ENCODE measurements around the gene SYNE2.

Gene SYNE2

DNA sequence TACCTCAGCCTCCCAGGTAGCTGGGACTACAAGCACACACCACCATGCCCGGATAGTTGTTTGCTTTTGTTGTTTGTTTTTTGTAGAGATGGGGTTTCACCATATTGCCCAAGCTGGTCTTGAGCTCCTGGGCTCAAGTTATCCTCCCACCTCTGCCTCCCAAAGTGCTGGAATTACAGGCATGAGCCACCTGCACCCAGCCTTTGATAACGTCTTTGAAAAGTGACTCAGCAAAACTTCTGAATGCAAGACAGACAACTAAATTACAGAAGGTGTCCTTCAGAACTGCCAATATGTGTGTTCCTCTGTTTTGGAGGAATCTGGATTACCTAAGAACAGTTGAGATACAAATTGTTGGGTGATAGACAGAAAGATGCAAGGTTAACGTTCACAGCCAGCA, 341.6 kb downstream of the SYNE2 start:
- TF ChIP-seq, protein P1, sequence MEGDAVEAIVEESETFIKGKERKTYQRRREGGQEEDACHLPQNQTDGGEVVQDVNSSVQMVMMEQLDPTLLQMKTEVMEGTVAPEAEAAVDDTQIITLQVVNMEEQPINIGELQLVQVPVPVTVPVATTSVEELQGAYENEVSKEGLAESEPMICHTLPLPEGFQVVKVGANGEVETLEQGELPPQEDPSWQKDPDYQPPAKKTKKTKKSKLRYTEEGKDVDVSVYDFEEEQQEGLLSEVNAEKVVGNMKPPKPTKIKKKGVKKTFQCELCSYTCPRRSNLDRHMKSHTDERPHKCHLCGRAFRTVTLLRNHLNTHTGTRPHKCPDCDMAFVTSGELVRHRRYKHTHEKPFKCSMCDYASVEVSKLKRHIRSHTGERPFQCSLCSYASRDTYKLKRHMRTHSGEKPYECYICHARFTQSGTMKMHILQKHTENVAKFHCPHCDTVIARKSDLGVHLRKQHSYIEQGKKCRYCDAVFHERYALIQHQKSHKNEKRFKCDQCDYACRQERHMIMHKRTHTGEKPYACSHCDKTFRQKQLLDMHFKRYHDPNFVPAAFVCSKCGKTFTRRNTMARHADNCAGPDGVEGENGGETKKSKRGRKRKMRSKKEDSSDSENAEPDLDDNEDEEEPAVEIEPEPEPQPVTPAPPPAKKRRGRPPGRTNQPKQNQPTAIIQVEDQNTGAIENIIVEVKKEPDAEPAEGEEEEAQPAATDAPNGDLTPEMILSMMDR (IDR thresholded peaks at IDR 0.05; ENCODE audit: extremely low read depth, insufficient read depth, missing control alignments): no peak
- DNase-seq (ENCODE audit: low spot score): no peak
- in situ Hi-C loops (cut with MboI; ENCODE audit: low pct_unique_long_range_greater_than_20kb, low sequenced_read_pairs, unreplicated experiment): no loop called here

DNA sequence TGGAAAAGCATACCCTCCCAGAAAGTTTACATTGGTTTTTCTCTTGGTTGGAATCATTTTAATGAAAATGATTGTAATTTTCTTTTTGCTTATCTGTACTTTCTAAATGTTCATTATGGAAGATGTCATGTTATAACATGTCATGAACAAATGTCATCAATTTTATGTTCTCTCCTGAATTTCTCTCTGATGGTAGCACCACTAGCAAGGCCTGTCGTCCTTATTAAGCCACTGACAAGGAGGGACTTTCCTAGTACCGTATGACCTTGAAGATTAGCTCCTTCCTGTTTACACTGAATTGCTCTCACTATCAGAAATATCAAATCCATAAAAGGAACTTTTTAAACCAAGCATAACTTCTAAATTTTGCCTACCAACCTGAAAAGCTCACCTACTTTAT, 342.4 kb downstream of the SYNE2 start:
- TF ChIP-seq, protein P1 (IDR thresholded peaks at IDR 0.05; ENCODE audit: extremely low read depth, insufficient read depth, missing control alignments): no peak
- in situ Hi-C loops (cut with MboI; ENCODE audit: low pct_unique_long_range_greater_than_20kb, low sequenced_read_pairs, unreplicated experiment): no loop called here
- peak; percentile 50 for DNase-seq (ENCODE audit: low spot score)

DNA sequence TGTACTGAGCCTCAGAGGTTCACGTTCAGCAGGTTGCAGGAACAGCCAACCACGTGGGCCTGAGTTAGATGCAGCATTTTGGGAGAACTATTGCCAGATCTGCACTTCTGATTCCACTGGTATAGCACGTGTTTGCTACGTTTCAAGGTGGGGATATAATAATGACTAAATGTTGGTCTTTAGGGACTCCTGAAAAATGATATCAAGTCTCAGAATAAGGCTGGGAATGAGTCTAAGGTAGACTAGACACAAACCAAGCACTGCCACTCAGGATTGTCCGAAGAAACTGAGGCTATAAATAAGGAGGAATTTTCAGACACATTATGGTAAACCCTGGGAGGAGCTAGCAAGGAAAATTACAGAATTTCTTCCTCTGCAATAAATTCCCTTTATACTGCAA, 343.3 kb downstream of the SYNE2 start:
- in situ Hi-C loops (cut with MboI; ENCODE audit: low pct_unique_long_range_greater_than_20kb, low sequenced_read_pairs, unreplicated experiment): no loop called here

DNA sequence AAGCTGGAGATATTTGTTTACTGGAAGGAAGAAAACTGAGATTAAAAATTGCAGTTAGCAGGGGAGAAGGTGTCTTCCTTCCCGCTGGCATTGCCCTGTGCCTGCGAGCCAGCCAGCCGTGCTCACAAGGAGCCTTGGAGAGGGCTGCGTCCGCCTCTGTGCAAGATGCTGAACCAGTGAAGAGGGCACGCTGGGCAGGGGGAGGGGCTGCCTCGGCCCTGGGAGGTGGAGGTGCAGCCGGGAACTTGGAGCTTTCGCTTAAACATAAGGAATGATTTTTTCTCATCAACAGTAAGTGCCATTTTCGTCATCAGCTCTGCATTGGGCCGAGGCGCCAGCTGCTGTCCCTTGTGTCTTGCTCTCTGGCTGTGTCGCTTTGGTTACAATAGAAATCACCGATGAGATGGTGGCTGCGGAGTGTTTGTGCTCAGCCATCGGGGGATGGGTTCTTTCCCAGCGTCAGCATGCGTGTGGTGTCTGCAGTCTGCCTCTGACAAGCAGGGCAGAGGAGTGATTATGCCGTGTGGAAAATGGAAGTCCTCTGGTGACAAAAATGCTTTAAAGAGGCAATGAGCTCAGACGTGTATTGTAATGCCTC, 344.1 kb downstream of the SYNE2 start:
- TF ChIP-seq, protein P1 (IDR thresholded peaks at IDR 0.05; ENCODE audit: extremely low read depth, insufficient read depth, missing control alignments): no peak
- in situ Hi-C loops (cut with MboI; ENCODE audit: low pct_unique_long_range_greater_than_20kb, low sequenced_read_pairs, unreplicated experiment): no loop called here
- peak; percentile 40 for DNase-seq (ENCODE audit: low spot score)

More for the DNA sequence above, 343.3 kb downstream of the SYNE2 start:
- TF ChIP-seq, protein P1 (IDR thresholded peaks at IDR 0.05; ENCODE audit: extremely low read depth, insufficient read depth, missing control alignments): no peak
- DNase-seq (ENCODE audit: low spot score): no peak

DNA sequence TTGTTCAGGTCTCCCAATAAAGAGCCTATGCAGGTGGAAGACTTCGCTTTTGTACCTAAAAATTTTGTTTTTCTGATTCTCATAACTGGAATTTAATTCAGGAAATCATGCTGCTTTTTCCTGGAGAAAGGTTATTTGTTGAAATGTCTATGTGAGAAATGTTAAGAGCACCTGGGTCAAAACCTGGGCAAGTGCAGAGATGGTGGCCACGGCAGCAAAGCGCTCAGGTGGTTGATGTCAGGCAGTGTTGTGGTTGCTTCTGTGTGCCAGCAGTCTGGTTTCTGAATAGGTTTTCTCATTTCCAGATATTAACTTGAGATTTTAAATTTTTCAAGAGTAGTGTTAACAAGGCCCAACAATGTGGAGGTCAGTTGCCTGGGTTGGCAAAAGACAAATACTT, 345.2 kb downstream of the SYNE2 start:
- DNase-seq (ENCODE audit: low spot score): no peak
- TF ChIP-seq, protein P1 (IDR thresholded peaks at IDR 0.05; ENCODE audit: extremely low read depth, insufficient read depth, missing control alignments): no peak
- in situ Hi-C loops (cut with MboI; ENCODE audit: low pct_unique_long_range_greater_than_20kb, low sequenced_read_pairs, unreplicated experiment): no loop called here

DNA sequence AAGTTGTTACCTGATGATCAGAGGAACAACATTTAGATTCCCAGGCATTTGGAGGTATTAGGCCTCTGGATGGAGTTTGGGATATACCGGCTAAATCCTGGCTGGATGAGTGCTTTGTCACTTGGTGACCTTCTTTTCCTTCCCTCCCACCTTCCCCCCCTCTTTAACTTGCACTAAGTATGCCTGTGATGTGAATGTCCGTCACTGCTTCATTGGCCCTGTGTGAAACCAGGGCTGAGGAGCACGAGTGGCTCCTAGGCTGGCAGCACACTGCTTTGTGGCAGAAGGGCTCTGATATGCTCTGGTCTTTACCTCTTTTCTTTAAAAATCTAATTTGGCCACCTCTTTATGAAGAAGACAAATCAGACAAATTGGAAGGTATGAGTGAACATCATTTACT, 345.7 kb downstream of the SYNE2 start:
- TF ChIP-seq, protein P1 (IDR thresholded peaks at IDR 0.05; ENCODE audit: extremely low read depth, insufficient read depth, missing control alignments): no peak
- in situ Hi-C loops (cut with MboI; ENCODE audit: low pct_unique_long_range_greater_than_20kb, low sequenced_read_pairs, unreplicated experiment): no loop called here
- no peak for DNase-seq (ENCODE audit: low spot score)

Measured in GM13977 (cell line).